Vagina (tissue), 2 donors: Measurements from ENCODE around the gene SETD2.

Source experiments
- CTCF ChIP-seq, 3 experiments: fragments of 450-650 bp in 2 of 3; fragments of 200-600 bp in 1 of 3; sonication (generic) in 1 of 3; IDR thresholded peaks; one replicate each; pipeline ENCODE4 v1.5.1; 2017 to 2019; ENCODE audit warnings: antibody characterized with exemption in 3 of 3, mild to moderate bottlenecking in 2 of 3, moderate library complexity in 2 of 3
- POLR2A ChIP-seq, 2 donors: fragments of 450-650 bp; IDR thresholded peaks; one replicate each; pipeline ENCODE4 v1.6.1; 2017; ENCODE audit warnings: antibody characterized with exemption in 2 of 2, mild to moderate bottlenecking in 2 of 2, moderate library complexity in 2 of 2
- POLR2AphosphoS5 ChIP-seq, 2 donors: sonication (generic); formaldehyde crosslinking; IDR thresholded peaks; one replicate each; pipeline ENCODE4 v1.9.0; 2017; ENCODE audit warnings: antibody characterized with exemption in 2 of 2, mild to moderate bottlenecking in 2 of 2, low read depth in 1 of 2; ENCODE audit not compliant: insufficient read depth in 1 of 2

- TF ChIP-seq CTCF (IDR thresholded peaks at IDR 0.05) (no peak), POLR2A (IDR thresholded peaks at IDR 0.05) (no peak), POLR2AphosphoS5 (IDR thresholded peaks at IDR 0.05; ENCODE audit: insufficient read depth in 1 of 2, low read depth in 1 of 2) (no peak)
Measured at GRCh38 chr3:47123857-47124256, 40.1 kb downstream of the SETD2 start.
